Panc1 (cell line): ENCODE data around the gene CCL15. TPM values are rescaled to one million over a fixed set of nuclear protein-coding genes. Genes with fewer than 3 reads are reported as not detected.

Source experiments
- ATAC-seq: fragments of 200-7000 bp; cut with Tn5 transposase; 2 replicates; pipeline ENCODE4 v1.9.1; 2020; ENCODE audit warnings: mild to moderate bottlenecking, moderate library complexity
- BruUV-seq: library from RNA; stranded (reverse); fragments of 400-500 nt; replicated peaks from 2 replicates; lab custom pipeline; 2021; lab: Mats Ljungman, UMichigan
- CTCF ChIA-PET: fragments of 300-600 bp; sonication (Branson Sonifier 250); formaldehyde crosslinking; loops from one replicate; lab custom pipeline; 2022; ENCODE audit warnings: antibody characterized with exemption; lab: Charles Lee
- POLR2A ChIA-PET: fragments of 300-600 bp; sonication (Branson Sonifier 250); formaldehyde crosslinking; loops from one replicate; lab custom pipeline; 2022; ENCODE audit warnings: antibody characterized with exemption; lab: Charles Lee
- DNase-seq: peaks from one replicate; pipeline ENCODE4 v3.0.0-alpha.2; 2010; ENCODE audit warnings: low read depth, low spot score
- H3K27ac ChIP-seq: 2 replicates; pipeline ENCODE4 v1.5.1; 2011; ENCODE audit warnings: mild to moderate bottlenecking, low read length, inconsistent platforms
- H3K27me3 ChIP-seq: fragments of 200-500 bp; sonication (Bioruptor generic); 2 replicates; pipeline ENCODE4 v1.6.0; 2014; ENCODE audit warnings: low read length, inconsistent platforms; ENCODE audit not compliant: control insufficient read depth, insufficient read depth
- H3K36me3 ChIP-seq: fragments of 200-500 bp; sonication (Bioruptor generic); 2 replicates; pipeline ENCODE4 v1.5.1; 2014; ENCODE audit warnings: inconsistent platforms, mild to moderate bottlenecking, low read length, moderate library complexity; ENCODE audit not compliant: control insufficient read depth, insufficient read depth
- H3K4me1 ChIP-seq: 2 replicates; pipeline ENCODE4 v1.5.1; 2011; ENCODE audit warnings: inconsistent platforms, mild to moderate bottlenecking, low read length, moderate library complexity; ENCODE audit not compliant: control insufficient read depth, insufficient read depth
- H3K4me3 ChIP-seq, 2 experiments: 2 replicates each; pipeline ENCODE4 v1.5.1; 2011 to 2012; ENCODE audit warnings: low read depth in 2 of 2, low read length in 2 of 2, mild to moderate bottlenecking in 2 of 2, inconsistent platforms in 1 of 2, moderate library complexity in 1 of 2
- H3K9me3 ChIP-seq: fragments of 200-500 bp; sonication (Bioruptor generic); 2 replicates; pipeline ENCODE4 v1.5.1; 2014; ENCODE audit warnings: low read depth, mild to moderate bottlenecking, inconsistent platforms, low read length, moderate library complexity; ENCODE audit not compliant: control insufficient read depth, insufficient read depth
- POLR2AphosphoS5 ChIP-seq: IDR thresholded peaks from 2 replicates; pipeline ENCODE4 v1.6.1; 2012; ENCODE audit warnings: mild to moderate bottlenecking, low read depth, low read length, moderate library complexity
- SIN3A ChIP-seq: IDR thresholded peaks from 2 replicates; pipeline ENCODE4 v1.6.1; 2012; ENCODE audit warnings: low read depth, mild to moderate bottlenecking, low read length, moderate library complexity, borderline replicate concordance; ENCODE audit not compliant: insufficient read depth
- TCF7L2 ChIP-seq: IDR thresholded peaks from 2 replicates; pipeline ENCODE4 v1.6.1; 2011; ENCODE audit warnings: mild to moderate bottlenecking, low read depth, low read length, inconsistent platforms
- in situ Hi-C: cut with HindIII; loops from 2 replicates; pipeline ENCODE4 v1.10.0; 2016; ENCODE audit warnings: low sequenced_read_pairs, low pct_unique_long_range_greater_than_20kb
- intact Hi-C: fragments of 100-400 bp; cut with micrococcal nuclease; formaldehyde crosslinking; loops from one replicate; pipeline ENCODE4 v1.10.0; 2022; ENCODE audit not compliant: unreplicated experiment
- total RNA-seq: library from RNA; stranded (reverse); gene quantifications from one replicate; pipeline ENCODE4 v1.2.1, GENCODE V29; 2021; ENCODE audit not compliant: unreplicated experiment
- TF ChIP-seq, protein P1 (sequence below): fragments of 450-650 bp; IDR thresholded peaks from 2 replicates; pipeline ENCODE4 v1.5.1; 2017; ENCODE audit warnings: mild to moderate bottlenecking
- TF ChIP-seq, protein P2 (sequence below), 2 experiments: IDR thresholded peaks; 2 replicates each; pipeline ENCODE4 v1.6.1; 2011 to 2012; ENCODE audit warnings: low read depth in 2 of 2, control low read depth in 1 of 2, low read length in 1 of 2, mild to moderate bottlenecking in 1 of 2, moderate library complexity in 1 of 2; ENCODE audit not compliant: insufficient read depth in 1 of 2

The CCL15 gene
- total RNA-seq, 1 experiment from 2014 or later: not detected

DNA sequence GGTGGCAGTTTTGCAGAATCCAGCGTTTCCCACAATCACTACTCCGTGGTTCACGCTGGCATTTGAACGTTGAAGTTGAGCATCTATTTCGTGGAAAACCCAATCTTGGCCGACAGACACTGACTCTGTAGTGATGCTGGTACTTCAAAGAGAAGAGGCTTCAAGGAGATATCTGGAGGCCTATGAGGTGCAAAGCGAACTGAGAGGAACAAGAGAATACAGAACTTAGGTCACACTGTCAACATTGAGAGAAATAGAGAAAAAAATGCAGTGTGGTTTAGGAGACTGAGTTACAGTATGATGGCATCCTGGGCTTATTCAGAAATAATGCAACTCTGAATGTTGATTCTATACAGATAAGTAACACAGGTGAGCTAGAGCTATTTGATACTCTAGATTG, 36.1 kb downstream of the CCL15 start:
- CTCF ChIA-PET: no interaction called here
- in situ Hi-C loops: no loop called here

DNA sequence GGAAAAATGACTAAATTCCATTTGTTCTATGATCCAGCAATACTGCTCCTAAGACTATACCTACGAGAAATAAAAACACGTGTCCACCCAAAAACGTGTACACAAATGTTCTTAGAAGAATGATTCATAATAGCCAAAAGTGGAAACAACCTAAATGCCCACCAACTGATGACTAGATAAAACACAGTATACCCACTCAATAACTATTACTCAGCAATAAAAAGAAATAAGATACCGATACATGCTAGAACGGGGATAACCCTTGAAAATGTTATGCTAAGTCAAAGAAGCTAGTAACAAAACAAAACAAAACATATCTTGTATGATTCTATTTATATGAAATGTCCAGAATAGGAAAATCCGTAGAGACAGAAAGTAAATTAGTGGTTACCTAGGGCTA, 37.7 kb downstream of the CCL15 start:
- POLR2A ChIA-PET: no interaction called here
- ATAC-seq: no peak
- no TSS peak for BruUV-seq
- no peak overlapping the region for H3K27ac ChIP-seq
- TF ChIP-seq TCF7L2 (no peak), POLR2AphosphoS5 (no peak), SIN3A (no peak)
- TF ChIP-seq, protein P1, sequence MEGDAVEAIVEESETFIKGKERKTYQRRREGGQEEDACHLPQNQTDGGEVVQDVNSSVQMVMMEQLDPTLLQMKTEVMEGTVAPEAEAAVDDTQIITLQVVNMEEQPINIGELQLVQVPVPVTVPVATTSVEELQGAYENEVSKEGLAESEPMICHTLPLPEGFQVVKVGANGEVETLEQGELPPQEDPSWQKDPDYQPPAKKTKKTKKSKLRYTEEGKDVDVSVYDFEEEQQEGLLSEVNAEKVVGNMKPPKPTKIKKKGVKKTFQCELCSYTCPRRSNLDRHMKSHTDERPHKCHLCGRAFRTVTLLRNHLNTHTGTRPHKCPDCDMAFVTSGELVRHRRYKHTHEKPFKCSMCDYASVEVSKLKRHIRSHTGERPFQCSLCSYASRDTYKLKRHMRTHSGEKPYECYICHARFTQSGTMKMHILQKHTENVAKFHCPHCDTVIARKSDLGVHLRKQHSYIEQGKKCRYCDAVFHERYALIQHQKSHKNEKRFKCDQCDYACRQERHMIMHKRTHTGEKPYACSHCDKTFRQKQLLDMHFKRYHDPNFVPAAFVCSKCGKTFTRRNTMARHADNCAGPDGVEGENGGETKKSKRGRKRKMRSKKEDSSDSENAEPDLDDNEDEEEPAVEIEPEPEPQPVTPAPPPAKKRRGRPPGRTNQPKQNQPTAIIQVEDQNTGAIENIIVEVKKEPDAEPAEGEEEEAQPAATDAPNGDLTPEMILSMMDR: no peak
- TF ChIP-seq, protein P2, sequence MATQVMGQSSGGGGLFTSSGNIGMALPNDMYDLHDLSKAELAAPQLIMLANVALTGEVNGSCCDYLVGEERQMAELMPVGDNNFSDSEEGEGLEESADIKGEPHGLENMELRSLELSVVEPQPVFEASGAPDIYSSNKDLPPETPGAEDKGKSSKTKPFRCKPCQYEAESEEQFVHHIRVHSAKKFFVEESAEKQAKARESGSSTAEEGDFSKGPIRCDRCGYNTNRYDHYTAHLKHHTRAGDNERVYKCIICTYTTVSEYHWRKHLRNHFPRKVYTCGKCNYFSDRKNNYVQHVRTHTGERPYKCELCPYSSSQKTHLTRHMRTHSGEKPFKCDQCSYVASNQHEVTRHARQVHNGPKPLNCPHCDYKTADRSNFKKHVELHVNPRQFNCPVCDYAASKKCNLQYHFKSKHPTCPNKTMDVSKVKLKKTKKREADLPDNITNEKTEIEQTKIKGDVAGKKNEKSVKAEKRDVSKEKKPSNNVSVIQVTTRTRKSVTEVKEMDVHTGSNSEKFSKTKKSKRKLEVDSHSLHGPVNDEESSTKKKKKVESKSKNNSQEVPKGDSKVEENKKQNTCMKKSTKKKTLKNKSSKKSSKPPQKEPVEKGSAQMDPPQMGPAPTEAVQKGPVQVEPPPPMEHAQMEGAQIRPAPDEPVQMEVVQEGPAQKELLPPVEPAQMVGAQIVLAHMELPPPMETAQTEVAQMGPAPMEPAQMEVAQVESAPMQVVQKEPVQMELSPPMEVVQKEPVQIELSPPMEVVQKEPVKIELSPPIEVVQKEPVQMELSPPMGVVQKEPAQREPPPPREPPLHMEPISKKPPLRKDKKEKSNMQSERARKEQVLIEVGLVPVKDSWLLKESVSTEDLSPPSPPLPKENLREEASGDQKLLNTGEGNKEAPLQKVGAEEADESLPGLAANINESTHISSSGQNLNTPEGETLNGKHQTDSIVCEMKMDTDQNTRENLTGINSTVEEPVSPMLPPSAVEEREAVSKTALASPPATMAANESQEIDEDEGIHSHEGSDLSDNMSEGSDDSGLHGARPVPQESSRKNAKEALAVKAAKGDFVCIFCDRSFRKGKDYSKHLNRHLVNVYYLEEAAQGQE (IDR thresholded peaks at IDR 0.05; ENCODE audit: insufficient read depth in 1 of 2, low read depth in 2 of 2, low read length in 1 of 2): no peak
- CTCF ChIA-PET: no interaction called here
- in situ Hi-C loops (no loop called here), intact Hi-C loops (no loop called here)
- H3K4me3 ChIP-seq: no peak overlapping the region
- DNase-seq: no peak
- H3K27me3 ChIP-seq: peaks cover 17% of the 10 kb centered on the region
- no peaks in the 10 kb centered on the region for H3K9me3 ChIP-seq
- no peaks in the 10 kb centered on the region for H3K4me1 ChIP-seq
- H3K36me3 ChIP-seq: no peaks in the 10 kb centered on the region

More for the DNA sequence above, 36.1 kb downstream of the CCL15 start:
- Histone ChIP-seq H3K27ac (no peak overlapping the region), H3K4me1 (no peaks in the 10 kb centered on the region; the same call in 1 of the 2 replicates), H3K4me3 (no peak overlapping the region), H3K27me3 (peaks cover 9% of the 10 kb centered on the region; the same call in 1 of the 2 replicates), H3K36me3 (no peaks in the 10 kb centered on the region), H3K9me3 (no peaks in the 10 kb centered on the region)
- TF ChIP-seq, protein P1: no peak
- TF ChIP-seq POLR2AphosphoS5: no peak
- TF ChIP-seq, protein P2 (IDR thresholded peaks at IDR 0.05; ENCODE audit: insufficient read depth in 1 of 2, low read depth in 2 of 2, low read length in 1 of 2): no peak
- TF ChIP-seq SIN3A: no peak
- no peak for TF ChIP-seq TCF7L2
- no peak for DNase-seq
- no peak for ATAC-seq
- POLR2A ChIA-PET: no interaction called here
- no TSS peak for BruUV-seq
- intact Hi-C loops: no loop called here
